IMR-90 (cell line): ENCODE data around the gene CTIF. TPM values are rescaled to one million over a fixed set of nuclear protein-coding genes. Genes with fewer than 3 reads are reported as not detected.
A peak's percentile ranks its signal among the peaks of the same experiment; 100 is the strongest.

Experiments
- ATAC-seq: fragments of 200-7000 bp; cut with Tn5 transposase; 2 replicates; pipeline ENCODE4 v1.9.1; 2020; ENCODE audit warnings: low read depth, mild to moderate bottlenecking, moderate library complexity
- BruUV-seq: library from RNA; stranded (reverse); fragments of 400-500 nt; replicated peaks from 2 replicates; lab custom pipeline; 2021; lab: Mats Ljungman, UMichigan
- CTCF ChIA-PET: fragments of 300-600 bp; formaldehyde crosslinking; extraction: SDS; loops from one replicate; lab custom pipeline; 2021; ENCODE audit warnings: antibody characterized with exemption; lab: Yijun Ruan, JAX
- POLR2A ChIA-PET: fragments of 300-600 bp; sonication (Branson Sonifier 250); formaldehyde crosslinking; loops from one replicate; lab custom pipeline; 2022; ENCODE audit warnings: antibody characterized with exemption; ENCODE audit not compliant: unreplicated experiment; lab: Charles Lee
- DNase-seq: peaks from one replicate; pipeline ENCODE4 v3.0.0; 2013
- H2AFZ ChIP-seq: replicated peaks from 2 replicates; pipeline ENCODE3; 2013; ENCODE audit warnings: low read length, mild to moderate bottlenecking; ENCODE audit not compliant: poor library complexity
- H2AK5ac ChIP-seq: 2 replicates; pipeline ENCODE4 v1.6.1; 2013; ENCODE audit warnings: low read depth, low read length, inconsistent platforms
- H2AK9ac ChIP-seq: replicated peaks from 2 replicates; pipeline ENCODE3; 2013; ENCODE audit warnings: mild to moderate bottlenecking, low read depth, low read length, moderate library complexity; ENCODE audit not compliant: poor library complexity
- H2BK120ac ChIP-seq: 2 replicates; pipeline ENCODE4 v1.6.1; 2013; ENCODE audit warnings: low read depth, low read length, inconsistent platforms
- H2BK15ac ChIP-seq: 3 replicates; pipeline ENCODE4 v1.6.1; 2013; ENCODE audit warnings: low read depth, low read length, inconsistent platforms
- H2BK20ac ChIP-seq: 2 replicates; pipeline ENCODE4 v1.6.1; 2013; ENCODE audit warnings: low read depth, mild to moderate bottlenecking, inconsistent platforms, low read length, moderate library complexity
- H2BK5ac ChIP-seq: 2 replicates; pipeline ENCODE4 v1.6.1; 2013; ENCODE audit warnings: mild to moderate bottlenecking, low read depth, low read length, inconsistent platforms; ENCODE audit not compliant: poor library complexity, severe bottlenecking
- H3K14ac ChIP-seq: replicated peaks from 2 replicates; pipeline ENCODE4 v1.6.1; 2013; ENCODE audit warnings: low read depth, low read length, inconsistent platforms
- H3K18ac ChIP-seq: 2 replicates; pipeline ENCODE4 v1.6.1; 2013; ENCODE audit warnings: low read depth, low read length, control low read depth
- H3K23ac ChIP-seq: 2 replicates; pipeline ENCODE4 v1.6.1; 2013; ENCODE audit warnings: low read depth, low read length, inconsistent platforms
- H3K27ac ChIP-seq: 2 replicates; pipeline ENCODE4 v1.5.1; 2013; ENCODE audit warnings: mild to moderate bottlenecking, control low read depth, low read length; ENCODE audit not compliant: insufficient read depth
- H3K27me3 ChIP-seq: 2 replicates; pipeline ENCODE4 v1.6.1; 2013; ENCODE audit warnings: low read length; ENCODE audit not compliant: control insufficient read depth, insufficient read depth
- H3K36me3 ChIP-seq: 2 replicates; pipeline ENCODE4 v1.6.1; 2013; ENCODE audit warnings: low read length, mixed read lengths; ENCODE audit not compliant: control insufficient read depth, insufficient read depth
- H3K4ac ChIP-seq: 2 replicates; pipeline ENCODE4 v1.6.1; 2013; ENCODE audit warnings: low read depth, low read length, inconsistent platforms
- H3K4me1 ChIP-seq: 2 replicates; pipeline ENCODE4 v1.6.1; 2013; ENCODE audit warnings: low read length, mixed read lengths; ENCODE audit not compliant: control insufficient read depth, insufficient read depth
- H3K4me2 ChIP-seq: 2 replicates; pipeline ENCODE4 v1.6.1; 2013; ENCODE audit warnings: low read depth, mild to moderate bottlenecking, control low read depth, low read length, moderate library complexity
- H3K4me3 ChIP-seq: 2 replicates; pipeline ENCODE4 v1.5.1; 2013; ENCODE audit warnings: low read depth, mild to moderate bottlenecking, control low read depth, low read length, moderate library complexity; ENCODE audit not compliant: insufficient read depth
- H3K56ac ChIP-seq: 2 replicates; pipeline ENCODE4 v1.6.1; 2013; ENCODE audit warnings: low read length, inconsistent platforms; ENCODE audit not compliant: insufficient read depth; ENCODE audit errors: extremely low read depth
- H3K79me1 ChIP-seq, 2 experiments: 2 replicates each; pipeline ENCODE4 v1.6.1; 2013; ENCODE audit warnings: low read length in 2 of 2, inconsistent platforms in 1 of 2, low read depth in 1 of 2
- H3K9ac ChIP-seq: 2 replicates; pipeline ENCODE4 v1.6.1; 2013; ENCODE audit warnings: low read depth, low read length, control low read depth
- H3K9me1 ChIP-seq: 2 replicates; pipeline ENCODE4 v1.6.1; 2013; ENCODE audit warnings: low read length, inconsistent platforms; ENCODE audit not compliant: insufficient read depth
- H3K9me3 ChIP-seq: 2 replicates; pipeline ENCODE4 v1.6.1; 2013; ENCODE audit warnings: low read length; ENCODE audit not compliant: control insufficient read depth, insufficient read depth
- H4K20me1 ChIP-seq: 2 replicates; pipeline ENCODE4 v1.6.1; 2013; ENCODE audit warnings: low read length, inconsistent platforms; ENCODE audit not compliant: insufficient read depth
- H4K5ac ChIP-seq: 2 replicates; pipeline ENCODE4 v1.6.1; 2013; ENCODE audit warnings: mild to moderate bottlenecking, low read depth, low read length, control low read depth
- H4K8ac ChIP-seq, 2 experiments: 2 replicates each; pipeline ENCODE4 v1.6.1; 2013; ENCODE audit warnings: low read depth in 2 of 2, low read length in 2 of 2, control low read depth in 1 of 2, inconsistent platforms in 1 of 2
- H4K91ac ChIP-seq: 2 replicates; pipeline ENCODE4 v1.6.1; 2013; ENCODE audit warnings: low read depth, low read length, inconsistent platforms; ENCODE audit not compliant: insufficient read depth
- FOS ChIP-seq: fragments of 150-350 bp; IDR thresholded peaks from 2 replicates; pipeline ENCODE4 v1.6.1; 2016; ENCODE audit warnings: low read depth, low read length
- MAFK ChIP-seq: IDR thresholded peaks from 2 replicates; pipeline ENCODE4 v1.6.1; 2012; ENCODE audit warnings: low read depth, low read length, improper control_type of control experiment
- MAZ ChIP-seq: IDR thresholded peaks from 2 replicates; pipeline ENCODE4 v1.6.1; 2012; ENCODE audit warnings: low read depth, mild to moderate bottlenecking, low read length, improper control_type of control experiment, moderate library complexity, borderline replicate concordance
- WGBS, 2 experiments: methylation state at CpG; one replicate each; pipeline versions ENCODE4 v1.1.5 to v1.1.7; 2013; ENCODE audit warnings: missing lambda C conversion rate in 2 of 2; ENCODE audit not compliant: insufficient read length in 1 of 2; ENCODE audit errors: extremely low coverage in 2 of 2; 5-methylcytosine and 5-hydroxymethylcytosine counted together
- dilution Hi-C: fragments of 300-500 bp; cut with HindIII; formaldehyde crosslinking; loops from one replicate; pipeline ENCODE4 v1.14.3; 2018; ENCODE audit warnings: low sequenced_read_pairs; ENCODE audit not compliant: unreplicated experiment
- in situ Hi-C: fragments of 300-500 bp; cut with MboI; formaldehyde crosslinking; loops from 3 replicates; pipeline ENCODE4 v1.14.3; 2019; ENCODE audit warnings: low sequenced_read_pairs, inconsistent platforms, mixed read lengths
- intact Hi-C: fragments of 100-400 bp; cut with micrococcal nuclease; formaldehyde crosslinking; loops from 2 replicates; pipeline ENCODE4 v1.10.0; 2022
- polyA plus RNA-seq, 3 experiments: library from polyadenylated mRNA; depleted of rRNA; stranded (reverse); fragments of >200 nt; gene quantifications; 2 replicates each; pipeline ENCODE4 v1.2.3, GENCODE V29; 2012; ENCODE audit warnings: low replicate concordance in 1 of 3
- total RNA-seq: library from RNA; depleted of rRNA; stranded (reverse); fragments of >200 nt; gene quantifications from 2 replicates; pipeline ENCODE4 v1.2.3, GENCODE V29; 2012

The CTIF gene
- total and polyA plus RNA-seq, 2 of the 4 experiments (the other 2 are of a cell fraction), result 25.1 to 57.0 TPM

DNA sequence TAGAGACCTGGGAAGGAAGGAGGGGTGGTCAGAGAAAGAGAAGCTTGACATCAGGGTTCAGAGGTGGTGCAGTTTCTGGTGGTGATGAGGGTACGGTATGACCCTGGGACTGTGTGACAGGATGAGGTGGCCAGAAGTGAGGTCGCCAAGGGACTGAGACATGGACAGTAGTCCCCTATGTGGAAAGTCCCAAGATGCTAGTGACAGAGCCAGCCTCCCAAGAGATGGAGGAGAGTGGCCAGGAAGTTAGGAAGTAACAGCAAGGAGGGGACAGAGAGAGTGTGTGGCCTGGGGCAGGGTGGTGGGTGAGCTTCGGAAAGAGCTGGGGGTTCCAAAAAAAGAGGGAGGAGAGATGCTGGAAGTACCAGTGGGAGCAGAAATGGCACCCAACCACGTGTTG, 345.9 kb downstream of the CTIF start:
- in situ Hi-C loops, result no loop called here
- H3K23ac ChIP-seq, result no peak overlapping the region
- H3K18ac ChIP-seq, result no peak overlapping the region
- dilution Hi-C loops, result no loop called here
- no peak overlapping the region for H3K4me2 ChIP-seq
- no peak overlapping the region for H2BK120ac ChIP-seq
- no peak overlapping the region for H3K27ac ChIP-seq
- H2AFZ ChIP-seq, result no peak overlapping the region
- H2BK5ac ChIP-seq, result no peak overlapping the region
- no peak overlapping the region for H4K91ac ChIP-seq
- H2BK20ac ChIP-seq, result no peak overlapping the region
- TF ChIP-seq MAZ (no peak), FOS (no peak), MAFK (no peak)
- H4K5ac ChIP-seq, result no peak overlapping the region
- WGBS, 2 experiments, result 91% methylated on average over 3 of the region's 4 CpGs; no CpG with 5 or more reads in 1 of the 2 experiments
- H4K20me1 ChIP-seq, result no peaks in the 10 kb centered on the region
- no peaks in the 10 kb centered on the region for H3K79me1 ChIP-seq
- POLR2A ChIA-PET, result no interaction called here
- H3K14ac ChIP-seq, result no peak overlapping the region
- BruUV-seq, result no TSS peak
- H3K4me1 ChIP-seq, result peaks cover 8% of the 10 kb centered on the region
- H2AK9ac ChIP-seq, result no peak overlapping the region
- DNase-seq (no peak), ATAC-seq (no peak)
- H3K27me3 ChIP-seq, result no peaks in the 10 kb centered on the region; the same call in 1 of the 2 replicates
- no peak overlapping the region for H3K56ac ChIP-seq
- intact Hi-C loops, result no loop called here
- H3K4ac ChIP-seq, result no peak overlapping the region; the same call in 1 of the 2 replicates
- H4K8ac ChIP-seq, result no peak overlapping the region
- no peaks in the 10 kb centered on the region for H3K9me3 ChIP-seq
- H2AK5ac ChIP-seq, result peak overlapping the region; percentile 76
- peaks cover 3% of the 10 kb centered on the region; the same call in 1 of the 2 replicates for H3K9me1 ChIP-seq
- no peak overlapping the region for H2BK15ac ChIP-seq
- no peaks in the 10 kb centered on the region for H3K36me3 ChIP-seq
- no peak overlapping the region for H3K9ac ChIP-seq
- no peak overlapping the region for H3K4me3 ChIP-seq
- CTCF ChIA-PET, result no interaction called here
